KOPT-K1 (cell line): ENCODE results near the gene CEP131.

ENCODE experiments used
- H3K27ac ChIP-seq: fragments of 200-600 bp; sonication (generic); 2 replicates; pipeline ENCODE4 v1.5.1; 2016; ENCODE audit warnings: antibody characterized with exemption, mild to moderate bottlenecking, low read depth, low read length; ENCODE audit not compliant: poor library complexity, severe bottlenecking
- H3K36me3 ChIP-seq: fragments of 200-600 bp; sonication (generic); 2 replicates; pipeline ENCODE4 v1.5.1; 2017; ENCODE audit warnings: antibody characterized with exemption, mild to moderate bottlenecking, low read length, moderate library complexity; ENCODE audit not compliant: insufficient read depth
- H3K9me3 ChIP-seq: fragments of 200-600 bp; sonication (generic); 2 replicates; pipeline ENCODE4 v1.5.1; 2017; ENCODE audit warnings: antibody characterized with exemption, low read length, mild to moderate bottlenecking; ENCODE audit not compliant: insufficient read depth, poor library complexity, severe bottlenecking

The CEP131 gene

GRCh38 chr17:81236784-81237183 is 14.0 kb upstream of the CEP131 start:
- peaks cover 42% of the 10 kb centered on the region; the same call in 1 of the 2 replicates for H3K36me3 ChIP-seq
- H3K27ac ChIP-seq = no peak overlapping the region
- no peaks in the 10 kb centered on the region for H3K9me3 ChIP-seq

DNA sequence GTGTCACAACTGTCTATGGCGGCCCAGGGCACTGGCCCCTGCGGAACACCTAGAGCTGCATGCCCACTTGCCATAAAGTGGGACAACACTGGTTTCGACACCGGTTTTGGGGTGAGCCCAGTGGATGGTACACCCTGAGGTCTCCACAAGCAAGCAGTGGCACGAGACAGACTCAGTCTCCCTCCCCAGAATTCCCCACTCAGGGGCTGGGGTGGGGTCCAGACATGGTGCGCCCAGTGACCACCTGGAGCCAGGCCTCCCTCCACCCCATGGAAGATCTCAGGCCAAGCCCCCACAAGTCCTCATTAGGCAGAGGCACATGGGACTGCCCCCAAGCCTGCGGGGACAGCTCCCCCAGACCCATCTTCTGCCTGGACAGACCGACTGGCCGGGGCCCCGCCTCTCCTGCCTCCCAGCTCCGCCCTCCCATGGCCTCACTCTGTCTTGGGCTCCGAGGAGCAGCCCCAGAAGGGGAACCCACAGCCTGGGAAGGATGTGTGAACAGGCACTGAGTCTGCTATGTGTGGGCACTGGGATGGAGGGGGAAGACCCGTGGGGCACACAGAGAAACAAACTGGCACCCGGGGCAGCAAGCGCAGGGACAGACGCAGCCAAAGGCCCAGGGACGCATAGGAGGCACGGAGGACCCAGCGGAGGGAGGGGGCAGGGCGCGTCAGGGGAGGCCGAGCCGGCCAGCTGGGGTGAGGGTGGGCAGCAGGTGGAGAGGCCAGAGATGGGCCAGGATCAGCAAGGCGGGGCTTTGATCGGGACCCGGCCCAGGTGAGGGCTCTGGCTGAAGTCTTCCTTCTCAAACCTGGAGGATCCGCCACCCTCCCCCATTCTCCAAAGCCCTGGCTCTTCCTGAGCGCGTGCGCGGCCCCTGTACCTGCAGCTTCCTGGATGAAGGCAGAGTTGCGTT is 13.3 kb upstream of the CEP131 start:
- no peak overlapping the region for H3K27ac ChIP-seq
- H3K36me3 ChIP-seq = peaks cover 42% of the 10 kb centered on the region
- no peaks in the 10 kb centered on the region for H3K9me3 ChIP-seq

- Histone ChIP-seq H3K9me3 (no peaks in the 10 kb centered on the region), H3K27ac (no peak overlapping the region), H3K36me3 (peaks cover 45% of the 10 kb centered on the region)
Measured at GRCh38 chr17:81234940-81235821, 12.4 kb upstream of the CEP131 start.

GRCh38 chr17:81234506-81234855 is 11.7 kb upstream of the CEP131 start:
- peaks cover 52% of the 10 kb centered on the region for H3K36me3 ChIP-seq
- H3K27ac ChIP-seq = no peak overlapping the region
- H3K9me3 ChIP-seq = no peaks in the 10 kb centered on the region

DNA sequence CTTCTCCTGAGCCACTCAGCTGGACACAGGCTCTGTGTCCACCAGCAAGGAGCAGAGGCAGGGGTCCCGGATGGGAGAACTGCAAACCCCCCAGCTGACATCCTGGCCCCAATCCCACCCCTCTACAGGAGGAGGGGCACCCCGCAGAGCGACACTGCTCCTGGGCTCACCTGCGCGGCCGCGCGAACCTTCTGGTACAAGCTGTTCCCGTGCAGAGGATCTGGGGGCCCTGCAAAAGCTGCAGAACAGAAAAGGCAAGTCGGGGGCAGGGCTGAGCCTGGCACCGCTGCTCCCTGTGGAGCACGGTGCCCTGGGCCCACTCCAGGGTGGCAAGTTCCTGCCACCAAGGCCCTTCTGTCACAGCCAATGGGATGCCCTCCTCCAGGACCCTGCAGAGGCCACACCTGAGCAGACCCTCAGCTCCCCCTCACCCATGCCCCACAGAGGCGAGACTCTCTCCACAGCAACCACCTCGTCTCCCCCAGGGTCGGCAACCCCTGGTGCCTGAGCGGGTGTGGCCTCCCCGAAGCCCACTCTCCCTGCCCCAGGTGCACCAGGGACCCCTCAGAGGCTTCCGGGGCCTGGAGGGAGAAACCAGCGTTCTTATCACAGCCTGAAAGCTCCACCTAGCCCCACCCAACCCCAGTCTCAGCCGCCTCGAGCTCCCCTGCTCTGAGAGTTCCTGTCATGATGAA is 11.2 kb upstream of the CEP131 start:
- no peaks in the 10 kb centered on the region for H3K9me3 ChIP-seq
- peaks cover 54% of the 10 kb centered on the region for H3K36me3 ChIP-seq
- H3K27ac ChIP-seq = no peak overlapping the region

DNA sequence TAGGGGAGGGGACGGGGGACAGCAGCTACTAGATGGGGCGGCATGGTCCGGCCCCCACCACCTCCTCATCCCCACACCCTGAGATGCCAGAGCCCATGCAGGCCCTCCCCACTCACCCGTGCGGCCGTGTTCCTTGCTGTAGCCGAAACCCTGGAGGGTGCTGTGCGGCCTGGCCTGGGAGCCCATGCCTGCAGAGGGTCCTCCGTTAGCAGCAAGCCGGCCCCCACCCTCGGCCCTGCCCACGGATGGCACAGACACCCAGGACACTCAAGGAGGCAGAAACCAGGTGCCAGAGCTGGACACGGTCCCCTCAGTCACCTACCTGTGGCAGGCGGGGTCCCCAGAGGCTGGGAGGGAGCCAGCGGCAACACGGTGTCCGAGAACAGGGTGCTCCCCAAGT is 10.6 kb upstream of the CEP131 start:
- Histone ChIP-seq H3K27ac (no peak overlapping the region), H3K9me3 (no peaks in the 10 kb centered on the region), H3K36me3 (peaks cover 61% of the 10 kb centered on the region)

DNA sequence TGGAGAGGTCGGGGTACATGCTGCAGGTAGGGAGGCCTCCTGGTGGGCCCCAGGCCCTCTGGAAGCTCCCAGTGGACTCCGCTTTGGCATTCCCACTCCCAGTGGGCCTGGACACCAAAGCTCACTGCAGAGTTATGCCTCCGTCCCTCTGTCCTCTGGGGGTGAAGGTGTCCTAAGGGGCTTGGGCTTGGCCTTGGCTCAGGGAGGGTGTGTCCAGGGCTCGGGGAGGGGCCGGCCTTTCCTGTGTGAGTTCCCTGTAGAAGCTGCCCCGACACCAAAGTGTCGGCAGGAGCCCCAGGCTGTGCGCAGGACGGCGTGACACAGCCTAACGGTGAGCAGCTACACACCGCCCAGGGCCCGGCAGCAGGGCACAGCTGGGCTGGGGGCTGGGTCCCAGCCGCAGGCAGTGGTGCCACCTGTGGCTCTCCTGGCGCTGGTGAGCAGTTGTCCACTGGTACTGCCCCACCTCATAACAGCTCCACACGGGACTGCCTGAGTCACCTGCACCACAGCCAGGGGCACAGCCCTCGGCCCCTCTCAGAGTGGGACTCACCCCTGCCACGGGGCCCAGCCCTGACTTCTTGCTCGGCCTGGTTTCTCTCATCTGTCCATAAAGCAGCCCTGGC is 10.0 kb upstream of the CEP131 start:
- Histone ChIP-seq H3K27ac (no peak overlapping the region), H3K9me3 (no peaks in the 10 kb centered on the region), H3K36me3 (peaks cover 64% of the 10 kb centered on the region)

DNA sequence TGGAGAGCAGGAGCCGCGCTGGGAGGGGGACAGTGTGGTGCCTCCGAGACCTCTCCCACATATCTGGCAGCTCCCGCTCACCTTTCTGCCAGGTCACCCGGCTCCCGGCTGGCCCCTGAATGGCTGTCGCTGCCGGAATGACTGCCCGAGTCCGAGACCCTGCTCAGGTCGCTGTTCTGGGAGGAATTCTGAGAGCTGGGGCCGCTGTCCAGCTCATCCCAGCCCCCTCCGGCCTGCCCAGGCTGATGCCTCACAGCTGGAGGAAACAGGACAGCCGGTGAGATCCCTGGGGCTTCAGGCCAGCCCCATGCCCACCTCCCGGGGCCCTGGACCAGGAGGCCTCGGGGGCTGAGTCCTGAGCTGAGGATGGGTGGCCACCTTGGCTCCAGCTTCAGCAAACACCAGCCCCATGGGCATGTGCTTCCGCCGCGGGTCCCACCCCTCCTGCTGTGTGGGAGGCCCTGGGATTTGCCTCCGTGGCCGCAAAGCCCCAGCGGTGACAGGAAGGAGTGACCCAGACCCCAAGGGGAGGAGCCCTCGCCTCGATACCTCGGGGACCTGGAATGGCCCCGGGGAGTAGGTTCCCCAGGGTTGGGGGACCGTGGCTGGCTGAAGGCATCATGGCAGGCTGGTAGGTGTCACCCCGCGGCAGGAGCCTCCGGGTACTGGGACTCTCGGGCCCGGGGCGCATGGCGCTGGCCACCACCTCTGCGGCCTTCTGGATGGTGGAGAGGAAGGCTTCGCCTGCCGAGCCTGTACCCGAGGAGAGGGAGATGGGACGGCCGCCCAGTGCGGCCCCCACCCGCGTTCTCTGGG is 9.2 kb upstream of the CEP131 start:
- no peak overlapping the region for H3K27ac ChIP-seq
- H3K36me3 ChIP-seq = peaks cover 64% of the 10 kb centered on the region
- no peaks in the 10 kb centered on the region for H3K9me3 ChIP-seq

GRCh38 chr17:81231121-81231645 is 8.4 kb upstream of the CEP131 start:
- Histone ChIP-seq H3K36me3 (peaks cover 59% of the 10 kb centered on the region), H3K9me3 (no peaks in the 10 kb centered on the region), H3K27ac (no peak overlapping the region)

GRCh38 chr17:81230043-81230820 is 7.5 kb upstream of the CEP131 start:
- peaks cover 55% of the 10 kb centered on the region for H3K36me3 ChIP-seq
- H3K9me3 ChIP-seq = no peaks in the 10 kb centered on the region
- H3K27ac ChIP-seq = no peak overlapping the region

DNA sequence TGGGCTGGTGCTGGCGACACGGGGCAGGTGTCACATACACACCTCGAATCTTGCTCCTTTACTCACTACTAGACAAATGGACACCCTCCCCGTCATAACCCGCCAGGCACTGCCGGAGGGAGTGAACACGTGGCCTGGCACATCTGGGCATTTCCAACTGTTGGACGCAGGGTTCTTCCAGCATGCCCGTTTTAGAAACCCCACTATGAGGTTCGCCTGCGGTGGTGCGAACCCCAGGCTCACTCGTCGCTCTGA is 6.8 kb upstream of the CEP131 start:
- H3K36me3 ChIP-seq = peaks cover 55% of the 10 kb centered on the region
- no peaks in the 10 kb centered on the region for H3K9me3 ChIP-seq
- H3K27ac ChIP-seq = no peak overlapping the region

GRCh38 chr17:81228834-81229665 is 6.3 kb upstream of the CEP131 start:
- Histone ChIP-seq H3K9me3 (no peaks in the 10 kb centered on the region), H3K27ac (no peak overlapping the region), H3K36me3 (peaks cover 55% of the 10 kb centered on the region)

- no peaks in the 10 kb centered on the region for H3K9me3 ChIP-seq
- H3K36me3 ChIP-seq = peaks cover 51% of the 10 kb centered on the region
- no peak overlapping the region for H3K27ac ChIP-seq
Measured at GRCh38 chr17:81228420-81228819, 5.7 kb upstream of the CEP131 start.
